Middle frontal gyrus (tissue), 1 donor: ENCODE results near the gene LIPC.

Experiments used
- DNase-seq: peaks from one replicate; pipeline ENCODE4 v3.0.0-alpha.2; 2015; ENCODE audit warnings: low spot score; ENCODE audit errors: extremely low spot score

Gene LIPC

DNA sequence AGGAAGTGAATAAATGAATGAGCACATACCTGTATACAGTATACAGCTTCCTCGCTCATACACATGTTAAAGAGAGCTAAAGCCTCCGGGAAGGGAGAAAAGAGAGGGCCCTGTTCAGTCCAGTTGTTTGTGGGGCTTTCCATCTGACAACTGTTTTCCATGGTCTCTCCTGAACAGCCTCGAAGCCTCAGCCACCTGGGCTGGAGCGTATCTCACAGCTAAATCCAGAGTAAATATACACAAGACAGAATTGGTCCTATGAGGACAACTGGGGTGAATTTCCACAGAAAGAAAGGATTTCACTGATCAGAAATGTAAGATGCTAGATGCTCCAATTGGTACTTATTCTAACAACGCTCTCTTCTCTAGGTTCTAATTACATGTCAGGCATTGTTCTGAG lies 103.5 kb downstream of the LIPC start:
- DNase-seq = no peak

DNA sequence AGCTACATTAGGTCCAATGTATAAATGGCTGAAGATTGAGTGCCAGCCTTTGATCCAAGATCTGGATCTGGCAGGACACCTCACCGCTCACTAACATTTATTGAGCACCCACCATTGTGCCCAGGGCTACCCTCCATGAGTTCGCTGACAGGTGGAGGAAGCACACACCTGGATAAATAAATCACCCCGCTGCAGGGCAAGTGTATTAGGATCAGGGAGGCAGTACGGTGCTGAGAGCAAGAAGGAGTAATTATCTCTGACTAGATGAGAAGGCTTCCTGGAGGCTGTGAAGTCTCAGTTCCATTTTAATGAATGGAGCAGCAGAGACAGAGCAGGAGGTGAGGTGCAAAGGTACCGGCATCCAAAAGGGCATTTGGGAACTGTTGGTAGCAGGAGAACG lies 104.1 kb downstream of the LIPC start:
- no peak for DNase-seq

DNA sequence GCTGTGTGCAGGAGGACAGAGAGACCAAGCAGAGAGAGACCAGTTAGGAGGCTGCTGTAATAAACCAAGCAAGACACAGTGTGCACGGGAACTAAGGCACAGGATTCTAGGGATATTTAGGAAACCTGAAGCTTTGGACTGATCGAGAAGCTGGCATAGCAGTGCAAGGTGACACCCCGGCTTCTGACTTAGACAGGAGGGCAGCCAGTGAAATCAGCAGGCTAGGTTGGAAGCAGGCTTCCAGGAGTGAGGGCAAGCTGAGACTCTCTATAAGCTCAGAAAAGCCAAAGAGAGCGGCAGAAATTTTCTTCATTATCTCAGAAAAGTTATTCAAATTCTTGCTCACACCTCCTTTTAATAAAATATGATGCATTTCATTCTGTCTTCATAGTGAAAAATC lies 104.6 kb downstream of the LIPC start:
- DNase-seq = no peak

DNA sequence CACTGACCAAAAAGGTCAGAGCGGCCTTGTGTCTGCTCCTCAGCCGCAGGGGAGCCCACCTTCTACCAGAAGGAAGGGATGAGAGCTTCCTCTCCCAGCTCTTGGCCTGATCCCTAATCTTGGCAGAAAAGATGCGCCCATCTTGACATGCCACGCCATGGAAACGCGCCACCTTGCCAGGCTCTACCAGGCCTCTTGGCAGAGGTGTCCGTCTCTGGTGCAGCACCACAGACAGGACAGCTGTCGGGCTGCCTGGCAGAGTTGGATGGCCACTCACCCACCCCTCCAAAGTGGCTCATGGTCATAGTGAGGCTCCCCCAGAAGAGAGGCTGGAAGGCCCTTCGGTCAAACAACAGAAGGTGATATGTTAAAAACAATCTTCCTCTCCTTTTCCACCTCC lies 105.2 kb downstream of the LIPC start:
- no peak for DNase-seq

DNA sequence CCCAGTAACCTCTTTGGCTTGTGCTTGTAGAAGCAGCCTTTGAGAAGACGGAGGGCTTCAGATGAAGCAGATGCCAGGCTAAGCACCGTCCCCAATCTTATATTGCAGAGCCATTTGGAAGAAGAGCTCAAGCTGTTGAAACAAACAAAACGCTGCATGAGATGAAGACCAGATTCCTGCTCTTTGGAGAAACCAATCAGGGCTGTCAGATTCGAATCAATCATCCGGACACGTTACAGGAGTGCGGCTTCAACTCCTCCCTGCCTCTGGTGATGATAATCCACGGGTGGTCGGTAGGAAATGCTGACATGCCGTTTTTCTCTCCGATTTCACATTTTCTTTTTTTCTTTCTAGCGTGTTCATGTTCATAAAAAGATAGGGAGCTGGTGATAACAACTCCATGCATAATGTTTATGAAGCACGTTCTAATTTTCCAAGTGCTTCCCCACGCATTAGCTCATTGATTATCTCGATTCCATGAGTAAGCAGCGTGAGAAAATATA lies 106.5 kb downstream of the LIPC start:
- DNase-seq = no peak

DNA sequence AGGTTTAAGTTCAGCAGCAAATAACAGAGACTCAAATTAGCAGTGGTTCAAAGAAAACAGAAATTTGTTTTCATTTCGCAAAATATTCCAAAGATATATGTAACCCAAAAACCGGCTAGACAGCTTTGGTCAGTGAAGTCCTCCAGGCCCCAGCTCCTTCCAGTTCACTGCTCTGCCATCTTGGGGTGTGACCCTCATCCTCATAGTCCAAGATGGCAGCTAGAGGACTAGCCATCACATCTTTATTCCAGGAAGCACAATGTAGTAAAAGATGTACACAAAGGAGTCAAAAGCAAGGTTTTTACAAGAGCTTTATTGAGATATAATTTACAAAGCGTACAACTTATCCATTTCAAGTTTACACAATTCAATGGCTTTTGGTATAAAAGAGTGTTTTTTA lies 107.1 kb downstream of the LIPC start:
- no peak for DNase-seq

DNA sequence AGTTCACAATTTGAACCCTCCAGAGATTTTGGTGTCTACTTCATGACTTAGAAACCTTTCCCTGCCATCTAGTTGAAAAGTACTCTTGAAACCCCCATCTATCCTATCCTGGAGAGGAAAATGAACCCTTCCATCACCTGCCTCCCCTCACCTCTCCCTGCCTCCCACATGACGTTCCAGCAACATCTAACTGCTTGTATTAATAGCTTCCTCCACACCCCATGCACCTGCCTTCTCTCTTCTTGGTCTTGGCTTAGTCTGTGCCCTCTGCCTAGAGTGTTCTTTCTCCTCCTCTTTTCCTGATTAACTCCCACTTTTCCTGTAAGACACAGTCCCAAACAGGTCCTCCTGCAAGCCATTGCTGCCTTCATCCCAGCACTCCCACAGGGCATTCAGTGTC lies 107.8 kb downstream of the LIPC start:
- DNase-seq = no peak

DNA sequence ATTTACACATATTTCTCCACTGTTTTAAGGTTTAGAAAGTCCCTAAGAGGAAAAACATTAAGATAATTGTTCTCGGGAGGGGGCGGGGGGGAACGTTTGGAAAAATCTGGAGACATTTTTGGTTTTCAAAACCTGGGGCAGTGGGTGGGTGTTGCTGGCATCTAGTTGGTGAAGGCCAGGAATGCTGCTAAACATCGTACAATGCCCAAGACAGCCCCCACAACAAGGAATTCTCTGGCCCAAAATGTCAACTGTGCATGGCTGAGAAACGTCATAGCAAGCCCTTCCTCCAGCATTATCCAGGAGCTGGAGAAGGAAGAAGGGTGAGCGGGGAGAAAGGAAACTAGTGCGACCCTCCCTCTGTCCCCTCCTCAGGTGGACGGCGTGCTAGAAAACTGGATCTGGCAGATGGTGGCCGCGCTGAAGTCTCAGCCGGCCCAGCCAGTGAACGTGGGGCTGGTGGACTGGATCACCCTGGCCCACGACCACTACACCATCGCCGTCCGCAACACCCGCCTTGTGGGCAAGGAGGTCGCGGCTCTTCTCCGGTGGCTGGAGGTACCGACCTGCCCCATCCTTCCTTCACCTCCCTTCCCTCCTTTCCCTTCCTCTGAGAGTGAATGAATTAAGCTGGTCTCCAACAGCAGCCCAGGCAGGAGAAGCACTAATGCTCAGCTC lies 109.8 kb downstream of the LIPC start:
- no peak for DNase-seq

DNA sequence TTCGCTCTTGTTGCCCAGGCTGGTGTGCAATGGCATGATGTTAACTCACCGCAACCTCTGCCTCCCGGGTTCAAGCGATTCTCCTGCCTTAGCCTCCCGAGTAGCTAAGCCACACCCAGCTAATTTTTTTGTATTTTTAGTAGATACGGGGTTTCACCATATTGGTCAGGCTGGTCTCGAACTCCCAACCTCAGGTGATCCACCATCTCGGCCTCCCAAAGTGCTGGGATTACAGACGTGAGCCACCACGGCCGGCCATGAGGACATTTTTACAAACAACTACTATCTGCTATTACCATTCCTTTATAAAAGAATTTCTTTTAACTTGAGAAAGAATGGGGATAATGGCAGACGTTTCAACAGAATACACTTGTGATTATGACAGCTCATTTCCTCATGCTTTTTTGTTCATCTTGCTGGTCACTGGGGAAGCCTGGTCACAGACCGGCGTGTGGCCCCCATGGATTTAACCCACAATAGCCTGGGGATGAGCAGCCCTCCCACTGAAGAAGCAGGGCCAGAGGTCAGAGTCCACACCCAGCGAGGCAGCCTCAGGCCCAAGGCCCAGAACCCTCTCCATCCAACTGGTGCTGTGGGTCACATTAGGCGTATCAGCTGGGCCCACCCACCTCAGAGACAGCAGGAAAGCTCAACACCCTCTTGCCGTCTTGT lies 112.0 kb downstream of the LIPC start:
- DNase-seq = no peak

DNA sequence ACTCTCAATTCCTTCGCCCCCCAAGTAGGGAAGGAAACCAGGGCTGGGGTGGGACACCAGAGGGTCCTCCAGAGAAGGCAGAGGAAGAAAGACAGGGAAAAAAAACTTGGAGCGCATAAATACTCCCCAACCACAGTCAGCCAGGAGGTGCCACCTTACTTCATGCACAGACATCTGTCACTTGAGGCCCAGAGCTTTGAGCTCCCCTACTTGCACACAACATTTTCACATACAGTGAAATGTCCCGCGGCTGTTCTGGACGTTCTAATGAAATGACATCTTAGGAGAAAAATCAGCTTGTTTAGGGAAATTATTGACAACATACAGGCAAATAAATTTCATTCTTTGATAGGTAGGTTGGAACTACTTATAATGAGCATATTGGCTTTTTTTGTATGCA lies 113.0 kb downstream of the LIPC start:
- no peak for DNase-seq

DNA sequence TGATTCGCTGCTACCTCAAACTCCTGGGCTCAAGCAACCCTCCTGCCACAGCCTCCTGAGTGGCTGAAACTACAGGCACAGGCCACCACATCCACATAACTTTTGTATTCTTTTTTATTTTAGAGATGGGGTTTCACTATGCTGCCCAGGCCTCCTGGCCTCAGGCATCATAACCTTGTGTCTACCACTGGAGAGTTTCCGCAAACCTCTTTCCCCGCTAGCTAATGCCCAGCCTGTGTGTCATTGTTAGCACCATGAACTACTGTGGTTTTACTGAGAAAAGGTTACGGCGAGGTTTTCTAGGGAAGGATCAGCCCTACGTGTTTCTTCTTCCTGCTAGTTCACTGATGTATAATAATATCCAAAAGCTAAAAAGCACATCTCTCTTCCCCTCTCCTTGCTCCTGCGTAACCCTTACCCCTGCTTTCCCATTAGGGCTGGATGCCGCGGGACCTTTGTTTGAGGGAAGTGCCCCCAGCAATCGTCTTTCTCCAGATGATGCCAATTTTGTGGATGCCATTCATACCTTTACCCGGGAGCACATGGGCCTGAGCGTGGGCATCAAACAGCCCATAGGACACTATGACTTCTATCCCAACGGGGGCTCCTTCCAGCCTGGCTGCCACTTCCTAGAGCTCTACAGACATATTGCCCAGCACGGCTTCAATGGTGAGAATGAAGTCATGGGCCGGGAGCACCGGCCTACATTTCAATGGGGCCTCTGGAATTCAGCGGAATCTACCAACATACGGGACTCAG lies 113.7 kb downstream of the LIPC start:
- no peak for DNase-seq

DNA sequence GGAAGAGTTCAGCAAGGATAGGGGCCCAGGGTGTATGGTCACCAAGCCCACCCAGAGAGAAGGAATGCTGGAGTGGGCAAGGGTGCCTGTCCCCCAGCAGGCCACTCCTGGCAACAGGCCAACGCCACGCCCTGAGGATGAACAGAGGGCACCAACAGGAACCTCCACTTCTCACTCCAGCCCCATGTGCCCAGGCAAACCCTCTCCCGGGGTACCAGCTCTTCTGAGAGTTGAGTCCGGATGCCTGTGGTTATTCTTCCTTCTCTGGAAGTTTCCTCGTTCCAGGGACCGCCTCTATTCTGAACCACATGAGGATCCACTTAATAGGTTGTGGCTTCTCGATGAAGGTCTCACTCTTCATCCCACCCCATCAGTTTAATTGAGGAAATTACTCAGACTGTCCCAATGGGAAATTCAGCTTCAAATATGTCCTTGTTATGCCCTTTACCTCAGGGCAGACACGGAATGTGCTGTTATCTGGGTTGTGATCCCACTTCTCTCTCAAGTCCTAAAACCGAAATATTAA lies 114.3 kb downstream of the LIPC start:
- no peak for DNase-seq

DNA sequence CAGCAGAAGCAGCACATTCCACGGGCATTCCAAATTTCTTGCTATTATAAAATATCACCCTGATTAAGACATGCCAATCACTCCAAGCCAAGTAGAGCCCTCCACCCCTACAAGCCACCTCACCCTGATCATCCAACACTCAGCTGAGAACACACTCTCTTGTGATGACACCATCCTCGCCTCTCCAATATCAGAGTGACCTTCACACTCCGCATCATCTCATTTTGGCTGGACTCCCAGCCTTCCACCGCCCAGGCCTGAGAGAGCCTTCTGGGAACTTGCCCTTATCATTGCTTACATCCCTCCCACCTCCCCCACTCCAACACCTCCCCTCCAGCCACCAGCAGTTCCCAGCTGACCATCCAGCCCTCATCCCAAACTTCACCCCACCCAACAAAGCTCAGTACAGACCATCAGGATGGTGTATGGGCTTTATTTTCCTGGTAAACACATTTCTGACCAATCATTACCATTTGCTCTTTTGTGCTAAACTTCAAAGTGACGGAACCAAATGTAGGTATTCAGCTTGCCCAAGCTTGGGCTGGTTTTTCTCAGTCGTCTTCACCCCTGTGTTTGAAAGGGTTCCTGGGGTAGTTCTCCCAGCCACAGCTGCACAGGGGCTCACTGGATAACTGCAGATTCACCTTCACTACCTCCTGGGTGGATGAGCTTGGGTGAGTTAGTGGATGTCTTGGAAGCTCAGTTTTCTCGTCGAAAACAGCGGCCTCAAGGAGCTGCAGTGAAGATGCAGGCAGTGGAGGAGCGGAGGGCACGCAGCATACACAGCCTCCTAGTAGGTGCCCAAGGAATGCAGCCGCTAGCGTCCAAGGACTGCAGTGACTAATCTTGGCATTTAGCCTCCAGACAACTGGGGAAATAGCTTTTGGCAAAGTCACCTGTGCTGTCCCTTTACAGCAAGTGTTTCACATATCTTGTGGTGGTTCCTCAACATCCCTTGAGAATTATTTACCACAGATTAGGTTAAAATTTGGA lies 115.1 kb downstream of the LIPC start:
- DNase-seq = no peak

DNA sequence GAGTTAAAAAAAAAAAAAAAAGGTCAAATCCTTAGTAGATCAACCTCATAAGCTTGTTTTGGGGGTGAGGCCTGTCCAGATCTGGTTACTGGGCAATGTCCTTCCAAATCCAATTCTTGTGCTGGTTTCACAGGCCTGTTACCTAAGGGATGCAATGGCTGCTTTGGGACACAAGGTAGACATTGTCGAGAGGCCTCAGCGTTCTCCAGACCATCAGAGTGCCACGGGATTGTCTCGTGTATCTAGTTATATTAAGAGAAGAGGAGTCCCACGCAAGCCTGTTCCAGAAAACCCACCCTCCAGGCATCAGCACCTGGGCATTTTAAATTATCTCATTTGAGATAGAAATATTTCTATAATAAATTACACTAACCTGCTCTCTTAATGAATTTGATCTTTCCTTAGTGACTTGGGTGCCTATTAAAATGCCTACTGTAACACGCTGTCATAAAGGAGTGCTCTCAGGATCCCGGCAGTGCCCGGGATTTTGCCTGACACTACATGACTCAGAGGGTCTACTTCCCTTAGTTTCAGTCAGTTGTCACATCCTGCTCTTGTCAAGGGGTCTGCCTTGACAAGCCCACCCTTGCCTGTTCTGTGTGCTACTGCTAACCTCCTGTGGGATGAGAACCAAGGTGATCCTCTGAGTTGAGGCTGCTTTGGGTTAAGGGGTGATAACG lies 116.0 kb downstream of the LIPC start:
- DNase-seq = no peak

DNA sequence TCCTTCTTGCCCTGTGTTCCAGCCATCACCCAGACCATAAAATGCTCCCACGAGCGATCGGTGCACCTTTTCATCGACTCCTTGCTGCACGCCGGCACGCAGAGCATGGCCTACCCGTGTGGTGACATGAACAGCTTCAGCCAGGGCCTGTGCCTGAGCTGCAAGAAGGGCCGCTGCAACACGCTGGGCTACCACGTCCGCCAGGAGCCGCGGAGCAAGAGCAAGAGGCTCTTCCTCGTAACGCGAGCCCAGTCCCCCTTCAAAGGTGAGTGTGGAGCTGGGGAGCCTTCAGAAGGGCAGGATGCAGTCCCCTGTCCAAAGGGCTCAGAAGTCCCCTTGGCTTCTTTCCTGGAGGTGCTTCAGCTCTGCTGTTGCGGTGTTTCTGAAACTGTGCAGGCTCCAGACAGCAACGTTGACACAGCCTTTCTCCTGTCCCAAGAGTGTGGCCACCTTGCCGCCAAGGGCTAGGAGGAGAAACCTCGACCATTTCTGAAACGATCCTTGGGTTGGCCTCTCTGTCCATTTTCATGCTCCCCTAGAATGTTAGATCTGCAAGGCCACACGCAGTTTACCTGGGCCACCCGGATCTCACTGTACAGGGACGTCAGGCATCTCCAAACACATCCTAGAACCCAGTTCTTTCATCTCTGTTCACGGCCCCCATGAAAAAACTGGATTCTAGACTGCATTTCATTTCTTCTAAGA lies 116.7 kb downstream of the LIPC start:
- no peak for DNase-seq

DNA sequence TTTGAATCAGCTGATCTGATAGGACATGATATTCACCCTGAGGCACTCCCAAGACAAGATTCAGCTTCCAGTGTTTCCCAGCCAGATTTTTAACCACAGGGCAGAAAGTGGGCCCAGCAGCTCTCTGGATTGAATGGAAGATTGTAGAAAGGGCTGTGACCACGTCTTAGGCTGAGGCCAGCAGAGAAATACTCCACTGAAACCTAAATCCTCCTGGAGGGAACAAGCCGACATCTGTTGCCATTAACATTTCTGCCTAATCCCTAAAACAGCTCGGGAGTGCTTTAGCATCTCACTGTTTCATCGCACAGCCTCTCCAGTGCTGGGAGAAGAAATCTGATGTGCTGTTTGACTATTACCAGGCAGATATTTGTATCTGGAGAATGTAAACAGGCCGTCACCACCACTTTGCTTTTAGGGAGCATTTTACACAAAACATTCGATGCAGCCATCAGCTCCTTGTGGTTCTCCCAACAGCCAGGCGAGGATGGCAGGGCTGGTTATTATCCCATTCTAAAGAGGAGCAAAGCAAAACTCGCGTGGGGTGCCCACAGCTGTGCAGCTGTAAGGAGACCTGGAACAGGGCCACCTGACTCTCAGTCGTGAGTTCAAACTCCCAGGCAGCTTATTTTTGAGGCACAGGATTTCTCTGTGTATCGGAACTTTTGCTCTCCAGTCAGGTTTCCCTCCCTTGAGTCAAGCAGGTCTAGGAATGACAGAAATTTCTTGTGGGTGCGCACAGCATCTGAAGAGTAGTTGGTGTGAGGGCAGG lies 117.4 kb downstream of the LIPC start:
- no peak for DNase-seq

DNA sequence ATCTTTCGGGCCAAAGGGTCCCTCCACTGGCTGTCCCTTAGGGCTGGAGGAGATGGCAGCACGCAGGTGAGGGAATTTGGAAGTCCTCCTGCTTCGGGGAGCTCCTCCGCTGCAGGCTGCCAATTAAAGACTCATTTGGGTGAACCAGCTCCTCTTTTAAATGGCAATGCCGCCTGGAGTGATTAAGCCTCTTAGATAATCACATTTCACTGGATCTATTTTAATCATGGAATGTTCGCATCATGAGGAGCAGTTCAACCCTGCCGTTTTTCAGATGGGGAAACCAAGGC lies 117.9 kb downstream of the LIPC start:
- no peak for DNase-seq

DNA sequence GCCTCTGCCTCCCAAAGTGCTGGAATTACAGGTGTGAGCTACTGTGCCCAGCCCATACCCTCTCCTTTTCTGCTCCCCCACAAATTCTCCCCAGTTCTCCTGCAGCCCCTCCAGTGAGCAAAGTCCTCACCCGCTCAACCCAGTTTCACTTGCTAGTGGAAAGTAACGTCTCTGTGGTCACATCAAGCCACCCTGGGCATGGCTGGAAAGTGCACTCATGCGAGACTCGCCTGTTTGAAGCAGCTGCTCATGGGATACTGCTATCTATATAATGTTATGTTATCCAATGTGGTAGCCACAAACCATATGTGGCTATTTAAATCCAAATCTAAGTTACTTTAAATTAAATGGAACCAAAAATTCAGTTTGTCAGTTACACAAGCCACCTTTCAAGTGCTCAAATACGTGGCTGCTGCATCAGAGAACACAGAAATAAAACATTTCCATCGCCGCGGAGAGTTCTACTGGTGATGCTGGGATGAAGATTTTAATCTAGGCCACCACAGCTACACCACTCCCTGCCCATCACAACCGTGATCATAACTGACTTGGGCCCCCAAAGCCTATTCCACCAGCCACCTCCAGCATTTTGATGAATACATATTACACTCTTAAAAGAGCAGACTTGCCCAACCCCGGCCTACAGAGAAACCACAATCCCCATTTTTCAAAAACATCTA lies 119.4 kb downstream of the LIPC start:
- DNase-seq = no peak
